Nephron progenitor cell (in vitro differentiated cells): ENCODE data around the gene FBXO31.

Experiments used
- DNase-seq: peaks from one replicate; pipeline ENCODE4 v3.0.0; 2021
- H3K27ac Mint-ChIP-seq: 2 replicates; pipeline ENCODE4 v1.8.0; 2021; ENCODE audit warnings: mild to moderate bottlenecking, moderate library complexity, mixed read lengths
- H3K27me3 Mint-ChIP-seq: 2 replicates; pipeline ENCODE4 v1.8.0; 2021; ENCODE audit warnings: mild to moderate bottlenecking, low read depth, mixed read lengths; ENCODE audit not compliant: poor library complexity
- H3K36me3 Mint-ChIP-seq: 2 replicates; pipeline ENCODE4 v1.8.0; 2021; ENCODE audit warnings: low read depth, mixed read lengths
- H3K4me1 Mint-ChIP-seq: 2 replicates; pipeline ENCODE4 v1.8.0; 2021; ENCODE audit warnings: mixed read lengths
- H3K4me3 Mint-ChIP-seq: 2 replicates; pipeline ENCODE4 v1.8.0; 2021; ENCODE audit warnings: mild to moderate bottlenecking, moderate library complexity, mixed read lengths
- H3K9me3 Mint-ChIP-seq: 2 replicates; pipeline ENCODE4 v1.8.0; 2021; ENCODE audit warnings: mild to moderate bottlenecking, moderate library complexity, mixed read lengths
- TF ChIP-seq, protein P1 (sequence below): fragments of 200-600 bp; sonication (generic); IDR thresholded peaks from 2 replicates; pipeline ENCODE4 v1.5.0; 2021; ENCODE audit warnings: antibody characterized with exemption

Gene FBXO31

DNA sequence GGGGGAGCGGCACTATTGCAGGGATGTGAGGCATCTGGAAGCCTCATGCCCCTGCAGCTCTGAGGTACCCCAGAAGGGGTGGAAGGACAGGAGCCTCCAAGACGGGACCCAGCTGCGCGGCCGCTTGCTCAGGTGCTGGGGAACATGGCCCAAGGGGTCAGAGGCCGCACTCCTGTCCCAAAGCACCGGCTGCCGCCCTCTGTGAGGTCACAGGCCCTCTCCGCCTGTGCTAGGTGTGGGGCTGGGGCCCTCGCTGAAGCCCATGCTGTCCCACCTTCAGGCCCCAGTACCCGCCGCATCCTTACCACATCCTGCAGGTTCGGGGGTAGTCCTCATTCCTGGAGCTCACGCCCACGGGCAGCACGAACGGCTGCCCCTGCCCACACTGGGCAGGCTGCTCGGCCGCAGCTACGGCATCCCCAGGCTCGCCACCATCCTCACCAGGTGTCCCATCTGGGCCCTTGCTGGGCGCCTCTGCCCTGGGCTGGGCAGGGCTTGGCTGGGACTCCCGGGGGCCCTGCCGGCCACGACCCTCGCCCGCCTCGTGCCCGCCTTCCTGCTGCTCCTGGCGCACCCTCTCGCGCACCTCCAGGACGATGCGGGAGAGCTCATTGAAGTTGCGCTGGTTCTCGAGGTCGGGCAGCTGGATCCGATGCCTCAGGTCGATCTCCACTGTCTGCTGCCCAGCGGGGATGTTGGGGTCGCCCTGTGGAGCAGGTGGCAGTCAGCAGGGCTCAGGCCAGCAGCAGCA lies 49.8 kb downstream of the FBXO31 start:
- Mint-ChIP-seq H3K9me3 (no peaks in the 10 kb centered on the region), H3K27me3 (no peaks in the 10 kb centered on the region), H3K4me1 (peaks cover 16% of the 10 kb centered on the region), H3K4me3 (no peak overlapping the region), H3K36me3 (peaks cover 18% of the 10 kb centered on the region), H3K27ac (no peak overlapping the region)
- no peak for DNase-seq
- TF ChIP-seq, protein P1, sequence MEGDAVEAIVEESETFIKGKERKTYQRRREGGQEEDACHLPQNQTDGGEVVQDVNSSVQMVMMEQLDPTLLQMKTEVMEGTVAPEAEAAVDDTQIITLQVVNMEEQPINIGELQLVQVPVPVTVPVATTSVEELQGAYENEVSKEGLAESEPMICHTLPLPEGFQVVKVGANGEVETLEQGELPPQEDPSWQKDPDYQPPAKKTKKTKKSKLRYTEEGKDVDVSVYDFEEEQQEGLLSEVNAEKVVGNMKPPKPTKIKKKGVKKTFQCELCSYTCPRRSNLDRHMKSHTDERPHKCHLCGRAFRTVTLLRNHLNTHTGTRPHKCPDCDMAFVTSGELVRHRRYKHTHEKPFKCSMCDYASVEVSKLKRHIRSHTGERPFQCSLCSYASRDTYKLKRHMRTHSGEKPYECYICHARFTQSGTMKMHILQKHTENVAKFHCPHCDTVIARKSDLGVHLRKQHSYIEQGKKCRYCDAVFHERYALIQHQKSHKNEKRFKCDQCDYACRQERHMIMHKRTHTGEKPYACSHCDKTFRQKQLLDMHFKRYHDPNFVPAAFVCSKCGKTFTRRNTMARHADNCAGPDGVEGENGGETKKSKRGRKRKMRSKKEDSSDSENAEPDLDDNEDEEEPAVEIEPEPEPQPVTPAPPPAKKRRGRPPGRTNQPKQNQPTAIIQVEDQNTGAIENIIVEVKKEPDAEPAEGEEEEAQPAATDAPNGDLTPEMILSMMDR = no peak

DNA sequence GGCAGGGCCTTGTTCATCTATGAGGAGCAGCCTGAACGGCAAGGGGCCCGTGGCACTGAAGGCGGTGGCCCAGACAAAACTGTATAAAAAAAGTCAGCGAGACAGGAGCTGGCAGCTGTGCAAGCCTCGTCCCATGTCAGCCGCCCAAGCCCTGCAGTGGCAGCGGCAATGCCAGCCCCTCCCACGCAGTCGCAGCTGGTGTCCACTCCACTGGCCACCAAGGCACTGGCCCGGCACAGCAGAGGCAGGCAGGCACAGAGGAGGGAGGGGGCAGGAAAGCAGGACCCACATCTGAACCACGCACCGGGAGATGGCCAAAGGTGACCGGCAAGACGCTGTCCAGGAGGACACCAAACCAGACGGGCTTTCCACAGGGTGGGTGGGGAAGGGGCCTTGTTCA lies 50.5 kb downstream of the FBXO31 start:
- no peak overlapping the region for H3K4me3 Mint-ChIP-seq
- DNase-seq = no peak
- H3K27me3 Mint-ChIP-seq = no peaks in the 10 kb centered on the region
- no peak overlapping the region for H3K27ac Mint-ChIP-seq
- TF ChIP-seq, protein P1 = no peak
- H3K4me1 Mint-ChIP-seq = peaks cover 16% of the 10 kb centered on the region
- no peaks in the 10 kb centered on the region for H3K9me3 Mint-ChIP-seq
- peaks cover 17% of the 10 kb centered on the region for H3K36me3 Mint-ChIP-seq

DNA sequence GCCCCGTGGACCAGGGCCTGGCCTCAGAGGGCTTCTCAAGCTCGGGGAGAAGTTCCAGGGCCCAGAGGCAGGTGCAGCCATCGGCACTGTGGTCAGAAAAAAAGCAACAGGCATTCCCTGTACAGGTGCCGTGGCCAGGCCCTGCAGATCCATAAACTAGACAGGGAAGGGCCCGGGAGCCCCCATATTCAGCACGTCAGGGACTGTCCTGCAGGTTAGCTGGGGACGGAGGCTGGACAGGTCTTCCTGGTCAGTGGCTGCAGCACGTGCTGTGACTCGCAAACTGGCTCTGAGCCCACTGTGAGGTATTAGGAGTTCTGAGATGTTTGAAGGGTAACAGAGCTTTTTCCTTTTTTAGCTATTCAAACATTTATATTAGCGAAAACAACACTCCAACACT lies 51.4 kb downstream of the FBXO31 start:
- TF ChIP-seq, protein P1 = no peak
- no peak for DNase-seq
- Mint-ChIP-seq H3K27ac (no peak overlapping the region), H3K36me3 (peaks cover 13% of the 10 kb centered on the region), H3K27me3 (no peaks in the 10 kb centered on the region), H3K4me3 (no peak overlapping the region), H3K9me3 (no peaks in the 10 kb centered on the region), H3K4me1 (peaks cover 16% of the 10 kb centered on the region)

DNA sequence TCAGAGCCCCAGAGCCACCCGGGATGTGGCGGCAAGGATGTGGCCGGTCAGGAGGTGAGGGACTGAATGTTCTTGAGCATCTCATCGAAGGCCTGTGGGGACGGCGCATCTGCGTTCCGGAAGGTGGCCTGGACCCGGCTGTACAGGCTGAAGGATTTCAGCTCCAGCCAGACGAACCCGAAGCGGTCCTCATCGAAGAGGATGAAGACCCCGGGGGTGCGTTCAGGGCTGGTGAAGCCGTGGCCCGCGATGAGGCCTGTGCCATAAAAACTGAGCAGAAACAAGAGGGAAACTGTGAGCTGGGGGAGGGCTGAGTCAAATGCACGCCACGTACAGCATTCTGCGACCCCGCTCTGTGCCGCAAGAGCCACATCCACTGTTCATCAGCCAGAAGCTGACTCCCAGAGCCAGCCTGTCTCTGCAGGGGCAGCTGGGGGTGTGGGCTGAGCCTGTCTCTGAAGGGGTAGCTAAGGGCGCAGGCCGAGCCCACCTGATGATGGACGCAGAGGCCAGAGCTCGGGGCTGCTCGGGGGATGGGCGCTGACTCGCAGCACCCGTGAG lies 52.3 kb downstream of the FBXO31 start:
- Mint-ChIP-seq H3K9me3 (no peaks in the 10 kb centered on the region), H3K27ac (peak overlapping the region; percentile 84)

DNA sequence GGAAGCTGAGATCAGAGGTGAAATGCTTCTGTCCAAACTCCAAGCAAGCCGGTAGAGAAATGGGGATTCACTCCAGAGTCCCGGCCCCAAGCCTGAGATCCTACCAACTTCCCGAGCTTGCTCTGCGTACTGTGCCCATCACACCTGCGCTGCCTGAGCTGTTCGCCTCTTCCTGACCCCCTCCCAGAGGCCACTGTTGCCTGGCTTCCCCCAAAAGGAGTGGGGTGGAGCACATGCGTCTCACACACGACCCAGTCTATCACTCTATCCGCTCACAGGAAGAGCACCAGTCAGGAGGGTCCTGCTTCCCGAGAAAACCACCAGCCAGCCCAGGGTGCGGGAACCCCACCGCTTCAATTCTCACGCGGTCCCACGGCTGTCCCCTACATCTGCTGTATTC lies 52.9 kb downstream of the FBXO31 start:
- no peak overlapping the region for H3K4me3 Mint-ChIP-seq
- H3K36me3 Mint-ChIP-seq = peaks cover 12% of the 10 kb centered on the region
- H3K4me1 Mint-ChIP-seq = peaks cover 27% of the 10 kb centered on the region
- no peak for DNase-seq
- H3K27me3 Mint-ChIP-seq = no peaks in the 10 kb centered on the region
- no peak overlapping the region for H3K27ac Mint-ChIP-seq
- no peaks in the 10 kb centered on the region for H3K9me3 Mint-ChIP-seq
- TF ChIP-seq, protein P1 = no peak

More for the DNA sequence above, 52.3 kb downstream of the FBXO31 start:
- TF ChIP-seq, protein P1 = no peak
- H3K4me1 Mint-ChIP-seq = peaks cover 22% of the 10 kb centered on the region
- no peak overlapping the region for H3K4me3 Mint-ChIP-seq
- no peak for DNase-seq
- peaks cover 12% of the 10 kb centered on the region for H3K36me3 Mint-ChIP-seq
- H3K27me3 Mint-ChIP-seq = no peaks in the 10 kb centered on the region

DNA sequence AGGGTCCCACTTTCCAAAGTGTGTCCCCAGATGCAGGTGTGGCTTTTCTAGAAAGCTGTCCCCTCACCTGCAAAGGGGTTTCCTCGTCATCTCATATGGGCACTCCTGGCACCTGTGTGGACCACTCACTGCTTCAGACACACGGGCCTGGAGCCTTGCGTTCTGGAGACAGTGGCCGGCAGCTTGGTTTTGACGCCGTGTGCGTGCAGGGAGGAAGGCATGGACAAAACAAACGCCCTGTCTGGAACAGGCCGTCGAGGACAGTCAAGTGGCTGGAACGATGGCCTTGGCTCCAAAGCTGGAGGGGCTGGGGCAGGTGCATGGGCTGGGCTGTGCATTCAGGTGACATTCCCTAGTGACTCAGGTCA lies 53.3 kb downstream of the FBXO31 start:
- no peak overlapping the region for H3K4me3 Mint-ChIP-seq
- TF ChIP-seq, protein P1 = no peak
- H3K36me3 Mint-ChIP-seq = peaks cover 12% of the 10 kb centered on the region
- no peaks in the 10 kb centered on the region for H3K27me3 Mint-ChIP-seq
- no peaks in the 10 kb centered on the region for H3K9me3 Mint-ChIP-seq
- no peak for DNase-seq
- peaks cover 27% of the 10 kb centered on the region for H3K4me1 Mint-ChIP-seq
- H3K27ac Mint-ChIP-seq = no peak overlapping the region
